ENCODE measurements around the gene UMAD1.
A peak's percentile ranks its signal among the peaks of the same experiment; 100 is the strongest.

Gene UMAD1

GRCh38 chr7:7651479-7651878 is 10.9 kb downstream of the UMAD1 start:
- H2BK12ac ChIP-seq (ENCODE audit: low read length in 2 of 2): no peak overlapping the region
- H3K4me1 ChIP-seq (ENCODE audit: control insufficient read depth, insufficient read depth, low read depth, low read length): no peaks in the 10 kb centered on the region
- H3K9ac ChIP-seq (ENCODE audit: low read length): peak overlapping the region; percentile 3
- no peak overlapping the region for H3K4ac ChIP-seq (ENCODE audit: low read depth in 1 of 2, low read length in 2 of 2)
- no peak overlapping the region for H3K27ac ChIP-seq (ENCODE audit: low read length, poor library complexity, severe bottlenecking)
- no peak overlapping the region for H2BK5ac ChIP-seq (ENCODE audit: low read depth, low read length, poor library complexity, severe bottlenecking)
- H2AFZ ChIP-seq (ENCODE audit: low read depth, low read length): no peak overlapping the region
- no peak overlapping the region for H3K4me2 ChIP-seq (ENCODE audit: low read length, poor library complexity, severe bottlenecking)
- no peak overlapping the region for H3K14ac ChIP-seq (ENCODE audit: low read length in 2 of 2)
- H4K91ac ChIP-seq (ENCODE audit: low read length): no peak overlapping the region
- no peak overlapping the region for H2BK15ac ChIP-seq (ENCODE audit: low read depth, poor library complexity, severe bottlenecking)
- WGBS: 67% methylated on average over 1 of the region's 3 CpGs
- no peak overlapping the region for H2BK120ac ChIP-seq (ENCODE audit: low read depth, low read length)
- H3K18ac ChIP-seq (ENCODE audit: low read depth in 1 of 2, low read length in 2 of 2): no peak overlapping the region
- H4K8ac ChIP-seq (ENCODE audit: low read length): no peak overlapping the region
- no peaks in the 10 kb centered on the region for H3K36me3 ChIP-seq (ENCODE audit: control insufficient read depth in 1 of 2, insufficient read depth in 2 of 2, low read depth in 1 of 2, low read length in 2 of 2)
- no peaks in the 10 kb centered on the region for H3K9me3 ChIP-seq (ENCODE audit: control insufficient read depth, low read length)
- no peak for DNase-seq
- no peaks in the 10 kb centered on the region for H3K27me3 ChIP-seq (ENCODE audit: control insufficient read depth in 1 of 2, insufficient read depth in 1 of 2, low read length in 2 of 2)
- H2AK5ac ChIP-seq (ENCODE audit: low read length, severe bottlenecking): no peak overlapping the region
- peaks cover 29% of the 10 kb centered on the region for H3K79me1 ChIP-seq (replicated peaks; ENCODE audit: low read length, poor library complexity, severe bottlenecking)
- no peak overlapping the region for H3K4me3 ChIP-seq (ENCODE audit: insufficient read depth in 1 of 2, low read depth in 1 of 2, low read length in 2 of 2)
- H3K23ac ChIP-seq (ENCODE audit: low read length in 2 of 2): no peak overlapping the region

DNA sequence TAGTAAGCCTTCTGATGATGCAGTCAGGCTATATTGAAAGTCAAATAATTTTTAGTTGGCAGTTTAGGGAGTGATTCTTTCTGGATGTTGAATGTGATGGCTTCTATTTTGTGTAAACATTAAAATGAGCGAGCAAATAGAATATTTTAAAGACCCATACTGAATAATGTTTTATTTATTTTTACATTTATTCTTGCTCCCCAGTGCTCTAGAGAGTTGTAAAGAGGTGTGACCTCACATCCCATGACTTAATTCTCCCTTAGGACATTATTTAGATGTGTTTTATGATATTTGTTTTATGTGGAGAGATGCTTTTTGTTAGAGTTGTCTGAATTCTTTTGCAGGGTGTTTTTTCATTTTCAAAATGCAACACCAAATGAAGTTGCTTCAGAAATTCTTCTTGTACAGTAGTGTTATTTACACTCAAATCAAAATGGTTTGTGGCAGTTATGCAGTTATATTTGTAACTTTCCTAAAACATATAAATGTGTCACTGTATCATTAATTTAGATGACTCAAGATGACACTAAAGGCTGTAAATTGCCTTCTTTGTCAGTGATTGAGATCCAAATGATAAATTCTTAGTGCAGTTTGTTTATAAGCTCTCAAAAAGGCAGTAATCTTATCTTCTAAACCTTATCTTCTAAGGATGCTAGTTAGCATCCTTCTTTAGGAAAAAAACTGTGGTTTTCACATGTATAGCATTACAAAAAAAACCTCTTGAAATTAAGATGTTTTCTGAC is 12.4 kb downstream of the UMAD1 start:
- Histone ChIP-seq H2BK5ac (ENCODE audit: low read depth, low read length, poor library complexity, severe bottlenecking) (no peak overlapping the region), H4K8ac (ENCODE audit: low read length) (no peak overlapping the region), H3K23ac (ENCODE audit: low read length in 2 of 2) (no peak overlapping the region), H3K27me3 (ENCODE audit: control insufficient read depth in 1 of 2, insufficient read depth in 1 of 2, low read length in 2 of 2) (no peaks in the 10 kb centered on the region), H3K9me3 (ENCODE audit: control insufficient read depth, low read length) (no peaks in the 10 kb centered on the region), H2AK5ac (ENCODE audit: low read length, severe bottlenecking) (no peak overlapping the region), H3K4me2 (ENCODE audit: low read length, poor library complexity, severe bottlenecking) (no peak overlapping the region), H3K4me1 (ENCODE audit: control insufficient read depth, insufficient read depth, low read depth, low read length) (no peaks in the 10 kb centered on the region), H3K4me3 (ENCODE audit: insufficient read depth in 1 of 2, low read depth in 1 of 2, low read length in 2 of 2) (no peak overlapping the region), H3K27ac (ENCODE audit: low read length, poor library complexity, severe bottlenecking) (no peak overlapping the region), H2BK120ac (ENCODE audit: low read depth, low read length) (no peak overlapping the region), H2BK12ac (ENCODE audit: low read length in 2 of 2) (no peak overlapping the region), H4K91ac (ENCODE audit: low read length) (no peak overlapping the region), H3K4ac (ENCODE audit: low read depth in 1 of 2, low read length in 2 of 2) (no peak overlapping the region), H2BK15ac (ENCODE audit: low read depth, poor library complexity, severe bottlenecking) (no peak overlapping the region), H3K9ac (ENCODE audit: low read length) (no peak overlapping the region), H3K14ac (ENCODE audit: low read length in 2 of 2) (no peak overlapping the region), H2AFZ (ENCODE audit: low read depth, low read length) (no peak overlapping the region), H3K18ac (ENCODE audit: low read depth in 1 of 2, low read length in 2 of 2) (no peak overlapping the region), H3K36me3 (ENCODE audit: control insufficient read depth in 1 of 2, insufficient read depth in 2 of 2, low read depth in 1 of 2, low read length in 2 of 2) (no peaks in the 10 kb centered on the region), H3K79me1 (replicated peaks; ENCODE audit: low read length, poor library complexity, severe bottlenecking) (peaks cover 23% of the 10 kb centered on the region)
- no peak for DNase-seq
- WGBS: no CpG with 5 or more reads among the region's 1 CpG

- no peaks in the 10 kb centered on the region for H3K9me3 ChIP-seq (ENCODE audit: control insufficient read depth, low read length)
- H3K4me1 ChIP-seq (ENCODE audit: control insufficient read depth, insufficient read depth, low read depth, low read length): no peaks in the 10 kb centered on the region
- no peak overlapping the region for H3K27ac ChIP-seq (ENCODE audit: low read length, poor library complexity, severe bottlenecking)
- H3K79me1 ChIP-seq (replicated peaks; ENCODE audit: low read length, poor library complexity, severe bottlenecking): peaks cover 25% of the 10 kb centered on the region
- no peak overlapping the region for H3K14ac ChIP-seq (ENCODE audit: low read length in 2 of 2)
- no peak overlapping the region for H2BK12ac ChIP-seq (ENCODE audit: low read length in 2 of 2)
- H3K27me3 ChIP-seq (ENCODE audit: control insufficient read depth in 1 of 2, insufficient read depth in 1 of 2, low read length in 2 of 2): no peaks in the 10 kb centered on the region
- no peak overlapping the region for H3K9ac ChIP-seq (ENCODE audit: low read length)
- H3K4ac ChIP-seq (ENCODE audit: low read depth in 1 of 2, low read length in 2 of 2): no peak overlapping the region
- no peak overlapping the region for H2BK15ac ChIP-seq (ENCODE audit: low read depth, poor library complexity, severe bottlenecking)
- H3K4me3 ChIP-seq (ENCODE audit: insufficient read depth in 1 of 2, low read depth in 1 of 2, low read length in 2 of 2): no peak overlapping the region
- no peaks in the 10 kb centered on the region for H3K36me3 ChIP-seq (ENCODE audit: control insufficient read depth in 1 of 2, insufficient read depth in 2 of 2, low read depth in 1 of 2, low read length in 2 of 2)
- H2BK5ac ChIP-seq (ENCODE audit: low read depth, low read length, poor library complexity, severe bottlenecking): no peak overlapping the region
- H4K91ac ChIP-seq (ENCODE audit: low read length): no peak overlapping the region
- H3K18ac ChIP-seq (ENCODE audit: low read depth in 1 of 2, low read length in 2 of 2): no peak overlapping the region
- no peak overlapping the region for H3K4me2 ChIP-seq (ENCODE audit: low read length, poor library complexity, severe bottlenecking)
- no peak overlapping the region for H2BK120ac ChIP-seq (ENCODE audit: low read depth, low read length)
- no peak overlapping the region for H2AFZ ChIP-seq (ENCODE audit: low read depth, low read length)
- H3K23ac ChIP-seq (ENCODE audit: low read length in 2 of 2): no peak overlapping the region
- no peak overlapping the region for H4K8ac ChIP-seq (ENCODE audit: low read length)
- no peak overlapping the region for H2AK5ac ChIP-seq (ENCODE audit: low read length, severe bottlenecking)
- WGBS: 37% methylated on average over 2 of the region's 3 CpGs
- peak; percentile 26 for DNase-seq
These were observed 13.1 kb downstream of the UMAD1 start for GRCh38 chr7:7653593-7654187.

DNA sequence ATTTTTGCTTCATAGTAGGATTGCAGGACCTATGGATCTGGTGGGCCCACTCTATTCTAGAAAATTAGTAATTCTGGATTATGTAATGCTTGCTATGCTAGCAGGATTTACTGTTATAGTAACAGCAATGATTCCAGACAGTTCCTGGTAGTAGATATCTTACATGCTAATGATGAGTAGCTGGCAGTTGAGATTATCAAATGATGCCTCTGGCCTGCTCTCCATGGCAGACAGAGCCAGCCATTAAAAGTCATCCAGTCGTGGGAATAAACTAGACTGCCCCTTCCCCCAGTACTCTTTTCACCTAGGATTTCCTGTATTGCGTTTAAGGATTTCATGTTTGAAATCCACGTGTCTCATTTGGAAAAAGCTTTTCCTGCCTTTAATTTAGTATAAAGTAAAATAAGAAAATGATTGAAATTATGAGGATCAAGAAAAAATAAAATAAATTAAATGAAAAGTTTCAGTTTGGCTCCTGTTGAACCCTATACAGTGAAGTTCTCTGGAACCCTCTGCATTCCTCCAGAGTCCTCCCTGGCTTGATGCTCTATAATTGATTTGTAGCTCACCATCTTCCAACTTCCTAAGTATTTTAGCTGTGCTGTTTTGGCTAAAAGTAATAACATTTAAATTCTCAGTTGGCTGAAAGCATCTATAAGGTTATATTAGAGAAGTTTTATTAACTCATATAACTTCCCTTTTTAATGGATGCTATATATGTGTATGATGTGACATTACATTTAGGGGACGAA is 14.6 kb downstream of the UMAD1 start:
- Histone ChIP-seq H3K4me3 (ENCODE audit: insufficient read depth in 1 of 2, low read depth in 1 of 2, low read length in 2 of 2) (no peak overlapping the region), H2BK15ac (ENCODE audit: low read depth, poor library complexity, severe bottlenecking) (no peak overlapping the region), H2BK12ac (ENCODE audit: low read length in 2 of 2) (no peak overlapping the region), H2AFZ (ENCODE audit: low read depth, low read length) (no peak overlapping the region), H3K36me3 (ENCODE audit: control insufficient read depth in 1 of 2, insufficient read depth in 2 of 2, low read depth in 1 of 2, low read length in 2 of 2) (no peaks in the 10 kb centered on the region), H3K23ac (ENCODE audit: low read length in 2 of 2) (no peak overlapping the region), H3K4ac (ENCODE audit: low read depth in 1 of 2, low read length in 2 of 2) (no peak overlapping the region), H4K8ac (ENCODE audit: low read length) (no peak overlapping the region), H2BK120ac (ENCODE audit: low read depth, low read length) (no peak overlapping the region), H3K27ac (ENCODE audit: low read length, poor library complexity, severe bottlenecking) (no peak overlapping the region), H3K4me1 (ENCODE audit: control insufficient read depth, insufficient read depth, low read depth, low read length) (no peaks in the 10 kb centered on the region), H4K91ac (ENCODE audit: low read length) (no peak overlapping the region), H3K9me3 (ENCODE audit: control insufficient read depth, low read length) (no peaks in the 10 kb centered on the region), H2AK5ac (ENCODE audit: low read length, severe bottlenecking) (no peak overlapping the region), H3K4me2 (ENCODE audit: low read length, poor library complexity, severe bottlenecking) (no peak overlapping the region), H3K79me1 (replicated peaks; ENCODE audit: low read length, poor library complexity, severe bottlenecking) (peaks cover 20% of the 10 kb centered on the region), H2BK5ac (ENCODE audit: low read depth, low read length, poor library complexity, severe bottlenecking) (no peak overlapping the region), H3K14ac (ENCODE audit: low read length in 2 of 2) (no peak overlapping the region), H3K27me3 (ENCODE audit: control insufficient read depth in 1 of 2, insufficient read depth in 1 of 2, low read length in 2 of 2) (no peaks in the 10 kb centered on the region), H3K9ac (ENCODE audit: low read length) (no peak overlapping the region), H3K18ac (ENCODE audit: low read depth in 1 of 2, low read length in 2 of 2) (no peak overlapping the region)
- no peak for DNase-seq
- WGBS: 75% methylated on average over 1 of the region's 4 CpGs

Measured in mesenchymal stem cell (in vitro differentiated cells and primary cell).